Calu3 (cell line): Measurements from ENCODE around the gene ATG4D. TPM values are rescaled to one million over a fixed set of nuclear protein-coding genes. Genes with fewer than 3 reads are reported as not detected.
A peak's percentile ranks its signal among the peaks of the same experiment; 100 is the strongest.

Source experiments
- BruUV-seq: library from RNA; stranded (reverse); fragments of 400-500 nt; replicated peaks from 2 replicates; lab custom pipeline; 2021; lab: Mats Ljungman, UMichigan
- CTCF ChIA-PET: fragments of 300-600 bp; sonication (Branson Sonifier 250); formaldehyde crosslinking; loops from one replicate; lab custom pipeline; 2022; ENCODE audit warnings: antibody characterized with exemption; lab: Charles Lee
- DNase-seq: peaks from one replicate; pipeline ENCODE4 v3.0.0; 2022
- H3K27ac Mint-ChIP-seq: one replicate; pipeline ENCODE4 v1.8.0; 2022; ENCODE audit warnings: mixed read lengths; ENCODE audit not compliant: unreplicated experiment
- H3K27me3 Mint-ChIP-seq: one replicate; pipeline ENCODE4 v1.8.0; 2022; ENCODE audit warnings: mixed read lengths; ENCODE audit not compliant: unreplicated experiment
- H3K36me3 Mint-ChIP-seq: one replicate; pipeline ENCODE4 v1.8.0; 2022; ENCODE audit warnings: mild to moderate bottlenecking, moderate library complexity, mixed read lengths; ENCODE audit not compliant: insufficient read depth, unreplicated experiment
- H3K4me1 Mint-ChIP-seq: one replicate; pipeline ENCODE4 v1.8.0; 2022; ENCODE audit warnings: mild to moderate bottlenecking, low read depth, mixed read lengths; ENCODE audit not compliant: unreplicated experiment
- H3K4me3 Mint-ChIP-seq: one replicate; pipeline ENCODE4 v1.8.0; 2022; ENCODE audit warnings: mild to moderate bottlenecking, low read depth, moderate library complexity, mixed read lengths; ENCODE audit not compliant: unreplicated experiment
- H3K9me3 Mint-ChIP-seq: one replicate; pipeline ENCODE4 v1.8.0; 2022; ENCODE audit warnings: low read depth, mixed read lengths; ENCODE audit not compliant: unreplicated experiment
- CTCF ChIP-seq: fragments of 200-600 bp; IDR thresholded peaks from one replicate; pipeline ENCODE4 v1.8.0; 2022; ENCODE audit warnings: antibody characterized with exemption; ENCODE audit not compliant: unreplicated experiment
- intact Hi-C: fragments of 100-400 bp; cut with micrococcal nuclease; formaldehyde crosslinking; loops from one replicate; pipeline ENCODE4 v1.10.0; 2022; ENCODE audit not compliant: unreplicated experiment
- total RNA-seq: library from RNA; stranded (reverse); gene quantifications from 2 replicates; pipeline ENCODE4 v1.2.3, GENCODE V29; 2022

ATG4D gene
- total RNA-seq, 1 experiment from 2014 or later, result 24.5 TPM

- peak overlapping the region; percentile 82 for H3K27ac Mint-ChIP-seq
- peaks cover 13% of the 10 kb centered on the region for H3K4me1 Mint-ChIP-seq
- no peaks in the 10 kb centered on the region for H3K9me3 Mint-ChIP-seq
- peak; percentile 61 for DNase-seq
- CTCF ChIA-PET, result no interaction called here
- intact Hi-C loops, result no loop called here
- H3K4me3 Mint-ChIP-seq, result peak overlapping the region; percentile 85
- H3K36me3 Mint-ChIP-seq, result peaks cover 27% of the 10 kb centered on the region
- no peaks in the 10 kb centered on the region for H3K27me3 Mint-ChIP-seq
- no peak for TF ChIP-seq CTCF
- TSS peak; percentile 51 for BruUV-seq
These were observed 41.7 kb upstream of the ATG4D start for GRCh38 chr19:10501971-10502523.

- DNase-seq, result peak; percentile 90
- BruUV-seq, result no TSS peak
- no peak for TF ChIP-seq CTCF
- Mint-ChIP-seq H3K27ac (peak overlapping the region; percentile 82), H3K4me3 (peak overlapping the region; percentile 85), H3K36me3 (peaks cover 27% of the 10 kb centered on the region), H3K27me3 (no peaks in the 10 kb centered on the region), H3K9me3 (no peaks in the 10 kb centered on the region), H3K4me1 (peaks cover 13% of the 10 kb centered on the region)
- intact Hi-C loops, result no loop called here
- CTCF ChIA-PET, result interaction anchor here (0.6 kb wide), 1 partner anchor 55 kb away, joined by 10 read pairs; no protein-coding TSS in a partner anchor
These were observed 41.1 kb upstream of the ATG4D start for GRCh38 chr19:10502524-10503001.

- no peak for TF ChIP-seq CTCF
- H3K9me3 Mint-ChIP-seq, result no peaks in the 10 kb centered on the region
- H3K36me3 Mint-ChIP-seq, result peaks cover 27% of the 10 kb centered on the region
- peaks cover 13% of the 10 kb centered on the region for H3K4me1 Mint-ChIP-seq
- CTCF ChIA-PET, result interaction anchor here (0.6 kb wide), 1 partner anchor 55 kb away, joined by 10 read pairs; no protein-coding TSS in a partner anchor
- H3K4me3 Mint-ChIP-seq, result peak within 1 kb of the TSS; percentile 85
- intact Hi-C loops, result no loop called here
- DNase-seq, result peak; percentile 49
- TSS peak; percentile 72 for BruUV-seq
- no peaks in the 10 kb centered on the region for H3K27me3 Mint-ChIP-seq
- peak within 1 kb of the TSS; percentile 82 for H3K27ac Mint-ChIP-seq
These were observed 40.5 kb upstream of the ATG4D start, which contains the start of gene KEAP1 for GRCh38 chr19:10503002-10503789. KEAP1 (minus strand) TSS chr19:10503356; CDS start chr19:10500033, 3,323 bp downstream.

- Mint-ChIP-seq H3K27ac (no peak overlapping the region), H3K27me3 (no peaks in the 10 kb centered on the region), H3K4me3 (no peak overlapping the region), H3K9me3 (no peaks in the 10 kb centered on the region), H3K4me1 (peaks cover 5% of the 10 kb centered on the region), H3K36me3 (peaks cover 21% of the 10 kb centered on the region)
- intact Hi-C loops, result no loop called here
- peak; percentile 30 for TF ChIP-seq CTCF
- no TSS peak for BruUV-seq
- CTCF ChIA-PET, result interaction anchor here (0.7 kb wide), 2 partner anchors 15 to 204 kb away, joined by 3 to 4 read pairs; no protein-coding TSS in a partner anchor
- DNase-seq, result peak; percentile 65
These were observed 38.0 kb upstream of the ATG4D start for GRCh38 chr19:10505583-10506229.
